Ishikawa (cell line): ENCODE measurements around the gene ZMYND11.

ENCODE experiments used
- CEBPB ChIP-seq: IDR thresholded peaks from 2 replicates; pipeline ENCODE4 v1.6.1; 2012
- CREB1 ChIP-seq: IDR thresholded peaks from 2 replicates; pipeline ENCODE4 v1.6.1; 2012; ENCODE audit warnings: low read depth
- EGR1 ChIP-seq: IDR thresholded peaks from 2 replicates; pipeline ENCODE4 v1.6.1; 2012
- EP300 ChIP-seq: IDR thresholded peaks from 2 replicates; pipeline ENCODE4 v1.6.1; 2012; ENCODE audit warnings: borderline replicate concordance
- FOXM1 ChIP-seq: IDR thresholded peaks from 2 replicates; pipeline ENCODE4 v1.6.1; 2012; ENCODE audit warnings: low read depth, borderline replicate concordance
- MAX ChIP-seq: IDR thresholded peaks from 2 replicates; pipeline ENCODE4 v1.6.1; 2012
- NFIC ChIP-seq: IDR thresholded peaks from 2 replicates; pipeline ENCODE4 v1.6.1; 2012
- RAD21 ChIP-seq: IDR thresholded peaks from 2 replicates; pipeline ENCODE4 v1.6.1; 2012; ENCODE audit warnings: low read depth
- REST ChIP-seq: IDR thresholded peaks from 2 replicates; pipeline ENCODE4 v1.6.1; 2012; ENCODE audit warnings: low read depth, mild to moderate bottlenecking
- TAF1 ChIP-seq: IDR thresholded peaks from 2 replicates; pipeline ENCODE4 v1.6.1; 2012; ENCODE audit warnings: low read depth, mild to moderate bottlenecking
- TCF12 ChIP-seq: IDR thresholded peaks from 2 replicates; pipeline ENCODE4 v1.6.1; 2012; ENCODE audit warnings: low read depth
- TEAD4 ChIP-seq: IDR thresholded peaks from 2 replicates; pipeline ENCODE4 v1.6.1; 2012
- USF1 ChIP-seq: IDR thresholded peaks from 2 replicates; pipeline ENCODE4 v1.6.1; 2012
- YY1 ChIP-seq: IDR thresholded peaks from 2 replicates; pipeline ENCODE4 v1.6.1; 2012; ENCODE audit warnings: low read depth
- ZBTB7A ChIP-seq: IDR thresholded peaks from 2 replicates; pipeline ENCODE4 v1.6.1; 2012; ENCODE audit warnings: low read depth

Gene ZMYND11

GRCh38 chr10:137031-137430, 1.8 kb downstream of the ZMYND11 start:
- TF ChIP-seq CEBPB: no peak
- no peak for TF ChIP-seq EP300
- no peak for TF ChIP-seq USF1
- no peak for TF ChIP-seq ZBTB7A
- TF ChIP-seq CREB1: no peak
- TF ChIP-seq MAX: no peak
- no peak for TF ChIP-seq EGR1
- no peak for TF ChIP-seq TAF1
- TF ChIP-seq TEAD4: no peak
- TF ChIP-seq YY1: no peak
- no peak for TF ChIP-seq TCF12
- no peak for TF ChIP-seq RAD21
- no peak for TF ChIP-seq REST
- TF ChIP-seq NFIC: no peak
- TF ChIP-seq FOXM1: no peak

GRCh38 chr10:137606-138005, 2.4 kb downstream of the ZMYND11 start:
- no peak for TF ChIP-seq NFIC
- no peak for TF ChIP-seq CREB1
- no peak for TF ChIP-seq MAX
- no peak for TF ChIP-seq EP300
- no peak for TF ChIP-seq EGR1
- TF ChIP-seq REST: no peak
- no peak for TF ChIP-seq USF1
- TF ChIP-seq TCF12: no peak

- TF ChIP-seq RAD21: no peak
- no peak for TF ChIP-seq CEBPB
- no peak for TF ChIP-seq TAF1
- no peak for TF ChIP-seq REST
- no peak for TF ChIP-seq FOXM1
- TF ChIP-seq ZBTB7A: no peak
Observed at GRCh38 chr10:142371-142770, 7.1 kb downstream of the ZMYND11 start.

GRCh38 chr10:152915-153314, 17.7 kb downstream of the ZMYND11 start:
- TF ChIP-seq TEAD4 (no peak), CEBPB (no peak), MAX (no peak), FOXM1 (no peak), EP300 (no peak), YY1 (no peak), EGR1 (no peak), CREB1 (no peak), ZBTB7A (no peak), NFIC (no peak), TCF12 (no peak), TAF1 (no peak), RAD21 (no peak), REST (no peak), USF1 (no peak)
